Lower leg skin (tissue), 4 donors: ENCODE results near the gene ABCC1. TPM values are rescaled to one million over a fixed set of nuclear protein-coding genes. Genes with fewer than 3 reads are reported as not detected.

Experiments used
- DNase-seq, 2 donors: peaks; one replicate each; pipeline ENCODE4 v3.0.0-alpha.2; 2019; ENCODE audit warnings: low spot score in 2 of 2
- H3K4me3 ChIP-seq: fragments of 200-600 bp; sonication (generic); 2 replicates; pipeline ENCODE4 v1.5.1; 2017; ENCODE audit warnings: mild to moderate bottlenecking, low read depth; ENCODE audit not compliant: poor library complexity, severe bottlenecking
- POLR2A ChIP-seq, 2 donors: fragments of 450-650 bp; IDR thresholded peaks; one replicate each; pipeline ENCODE4 v1.6.1; 2016 to 2017; ENCODE audit warnings: antibody characterized with exemption in 2 of 2, mild to moderate bottlenecking in 1 of 2, moderate library complexity in 1 of 2
- WGBS, 2 donors: methylation state at CpG; one replicate each; pipeline ENCODE4 v1.1.5; 2018; 5-methylcytosine and 5-hydroxymethylcytosine counted together
- intact Hi-C: fragments of 100-400 bp; cut with DNase I; formaldehyde crosslinking; loops from one replicate; pipeline ENCODE4 v1.15.0; 2023; ENCODE audit warnings: low total_unique reads
- total RNA-seq, 4 donors: library from RNA; depleted of rRNA; stranded (reverse); fragments of >200 nt; gene quantifications; one replicate each; pipeline ENCODE4 v1.1.0, GENCODE V29; 2016
- TF ChIP-seq, protein P1 (sequence below), 3 donors: fragments of 450-650 bp; IDR thresholded peaks; one replicate each; pipeline ENCODE4 v1.5.1; 2016; ENCODE audit warnings: antibody characterized with exemption in 3 of 3, mild to moderate bottlenecking in 3 of 3, moderate library complexity in 2 of 3

ABCC1 gene
- total RNA-seq, 4 donors from 2014 or later, result 16.4 to 25.3 (median 21.8) TPM

DNA sequence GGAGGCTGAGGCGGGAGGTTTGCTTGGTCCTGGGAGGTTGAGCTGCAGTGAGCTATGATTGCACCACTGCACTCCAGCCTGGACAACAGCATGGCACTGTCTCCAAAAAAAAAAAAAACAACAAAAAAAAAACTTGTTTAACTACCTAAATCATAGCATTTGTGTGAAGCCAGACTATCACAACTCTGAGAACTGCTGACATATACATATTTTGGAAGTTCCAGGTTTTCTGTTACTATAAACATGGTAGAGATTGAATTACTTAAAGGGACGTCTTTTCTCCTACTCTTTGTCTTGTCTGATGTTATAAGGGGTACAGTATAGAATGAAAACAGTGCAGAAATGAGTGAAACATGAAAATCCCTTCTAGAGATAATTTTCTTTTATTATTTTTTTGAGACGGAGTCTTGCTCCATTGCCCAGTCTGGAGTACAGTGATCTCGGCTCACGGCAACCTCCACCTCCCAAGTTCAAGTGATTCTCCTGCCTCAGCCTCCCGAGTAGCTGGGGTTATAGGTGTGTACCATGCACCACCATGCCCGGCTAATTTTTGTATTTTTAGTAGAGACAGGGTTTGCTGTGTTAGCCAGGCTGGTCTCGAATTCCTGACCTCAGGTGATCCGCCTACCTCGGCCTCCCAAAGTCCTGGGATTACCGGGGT, 18.4 kb downstream of the ABCC1 start:
- intact Hi-C loops, result loop anchor here (2.0 kb wide), 1 partner anchor 15 kb away; no protein-coding TSS in a partner anchor
- no peak overlapping the region for H3K4me3 ChIP-seq
- TF ChIP-seq, protein P1, sequence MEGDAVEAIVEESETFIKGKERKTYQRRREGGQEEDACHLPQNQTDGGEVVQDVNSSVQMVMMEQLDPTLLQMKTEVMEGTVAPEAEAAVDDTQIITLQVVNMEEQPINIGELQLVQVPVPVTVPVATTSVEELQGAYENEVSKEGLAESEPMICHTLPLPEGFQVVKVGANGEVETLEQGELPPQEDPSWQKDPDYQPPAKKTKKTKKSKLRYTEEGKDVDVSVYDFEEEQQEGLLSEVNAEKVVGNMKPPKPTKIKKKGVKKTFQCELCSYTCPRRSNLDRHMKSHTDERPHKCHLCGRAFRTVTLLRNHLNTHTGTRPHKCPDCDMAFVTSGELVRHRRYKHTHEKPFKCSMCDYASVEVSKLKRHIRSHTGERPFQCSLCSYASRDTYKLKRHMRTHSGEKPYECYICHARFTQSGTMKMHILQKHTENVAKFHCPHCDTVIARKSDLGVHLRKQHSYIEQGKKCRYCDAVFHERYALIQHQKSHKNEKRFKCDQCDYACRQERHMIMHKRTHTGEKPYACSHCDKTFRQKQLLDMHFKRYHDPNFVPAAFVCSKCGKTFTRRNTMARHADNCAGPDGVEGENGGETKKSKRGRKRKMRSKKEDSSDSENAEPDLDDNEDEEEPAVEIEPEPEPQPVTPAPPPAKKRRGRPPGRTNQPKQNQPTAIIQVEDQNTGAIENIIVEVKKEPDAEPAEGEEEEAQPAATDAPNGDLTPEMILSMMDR (IDR thresholded peaks at IDR 0.05), result no peak
- TF ChIP-seq POLR2A (IDR thresholded peaks at IDR 0.05), result no peak

DNA sequence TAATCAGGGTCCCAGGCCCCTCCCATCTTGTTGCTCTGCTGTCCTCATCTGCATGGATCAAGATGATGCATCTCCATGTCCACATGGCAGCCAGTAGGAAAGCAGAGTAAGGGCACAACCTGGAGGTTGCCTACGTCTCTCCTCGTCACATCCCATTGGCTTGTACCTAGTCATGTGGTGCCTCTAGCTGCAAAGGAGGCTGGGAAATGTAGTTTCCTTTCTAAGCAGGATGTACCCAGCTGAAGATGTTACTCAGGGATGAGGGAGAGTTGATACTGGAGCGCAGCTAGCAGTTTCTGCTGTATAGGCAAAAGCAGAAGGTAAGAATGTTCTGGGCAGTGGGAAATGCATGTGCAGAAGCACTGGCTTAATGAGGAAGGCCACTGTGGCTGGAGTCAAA, 20.8 kb downstream of the ABCC1 start:
- intact Hi-C loops, result no loop called here
- no peak for TF ChIP-seq POLR2A (IDR thresholded peaks at IDR 0.05)
- TF ChIP-seq, protein P1 (IDR thresholded peaks at IDR 0.05), result no peak
- DNase-seq, result no peak
- 95 to 98% methylated on average over 3 of the region's 3 CpGs for WGBS, 2 donors
- H3K4me3 ChIP-seq, result no peak overlapping the region

More for the DNA sequence above, 18.4 kb downstream of the ABCC1 start:
- DNase-seq, result no peak
- 94 to 95% methylated on average over 11 of the region's 11 CpGs for WGBS, 2 donors

- no peak overlapping the region for H3K4me3 ChIP-seq
- no peak for TF ChIP-seq POLR2A (IDR thresholded peaks at IDR 0.05)
- TF ChIP-seq, protein P1 (IDR thresholded peaks at IDR 0.05), result no peak
- no peak for DNase-seq
- WGBS, 2 donors, result 90 to 91% methylated on average over 7 of the region's 7 CpGs
- intact Hi-C loops, result no loop called here
These were observed 21.5 kb downstream of the ABCC1 start for GRCh38 chr16:15970743-15971439.

- intact Hi-C loops, result no loop called here
- no peak for TF ChIP-seq POLR2A (IDR thresholded peaks at IDR 0.05)
- TF ChIP-seq, protein P1 (IDR thresholded peaks at IDR 0.05), result no peak
These were observed 22.0 kb downstream of the ABCC1 start for GRCh38 chr16:15971440-15971815.

GRCh38 chr16:15972046-15972868, 22.8 kb downstream of the ABCC1 start:
- TF ChIP-seq POLR2A (IDR thresholded peaks at IDR 0.05), result no peak
- TF ChIP-seq, protein P1 (IDR thresholded peaks at IDR 0.05), result no peak
- intact Hi-C loops, result no loop called here

More at GRCh38 chr16:15971440-15971815, 22.0 kb downstream of the ABCC1 start:
- 93 to 94% methylated on average over 9 of the region's 9 CpGs for WGBS, 2 donors
- no peak for DNase-seq
- no peak overlapping the region for H3K4me3 ChIP-seq

More at GRCh38 chr16:15972046-15972868, 22.8 kb downstream of the ABCC1 start:
- 32 to 50% methylated on average over 2 to 3 of the region's 3 CpGs for WGBS, 2 donors
- no peak overlapping the region for H3K4me3 ChIP-seq
- no peak for DNase-seq
